Fibroblast of pulmonary artery (primary cell): ENCODE results near the gene PAX2.

ENCODE experiments used
- DNase-seq: peaks from one replicate; pipeline ENCODE4 v3.0.0-alpha.2; 2010; ENCODE audit warnings: low read depth
- H3K4me3 ChIP-seq: replicated peaks from 2 replicates; pipeline ENCODE4 v1.5.1; 2011; ENCODE audit warnings: low read depth, mild to moderate bottlenecking, control low read depth, low read length, moderate library complexity
- CTCF ChIP-seq: IDR thresholded peaks from 2 replicates; pipeline ENCODE4 v1.5.1; 2011; ENCODE audit warnings: mild to moderate bottlenecking, control low read depth, low read length, inconsistent platforms; ENCODE audit errors: missing control alignments

PAX2 gene

GRCh38 chr10:100750291-100751210 is 5.2 kb downstream of the PAX2 start:
- TF ChIP-seq CTCF: no peak

DNA sequence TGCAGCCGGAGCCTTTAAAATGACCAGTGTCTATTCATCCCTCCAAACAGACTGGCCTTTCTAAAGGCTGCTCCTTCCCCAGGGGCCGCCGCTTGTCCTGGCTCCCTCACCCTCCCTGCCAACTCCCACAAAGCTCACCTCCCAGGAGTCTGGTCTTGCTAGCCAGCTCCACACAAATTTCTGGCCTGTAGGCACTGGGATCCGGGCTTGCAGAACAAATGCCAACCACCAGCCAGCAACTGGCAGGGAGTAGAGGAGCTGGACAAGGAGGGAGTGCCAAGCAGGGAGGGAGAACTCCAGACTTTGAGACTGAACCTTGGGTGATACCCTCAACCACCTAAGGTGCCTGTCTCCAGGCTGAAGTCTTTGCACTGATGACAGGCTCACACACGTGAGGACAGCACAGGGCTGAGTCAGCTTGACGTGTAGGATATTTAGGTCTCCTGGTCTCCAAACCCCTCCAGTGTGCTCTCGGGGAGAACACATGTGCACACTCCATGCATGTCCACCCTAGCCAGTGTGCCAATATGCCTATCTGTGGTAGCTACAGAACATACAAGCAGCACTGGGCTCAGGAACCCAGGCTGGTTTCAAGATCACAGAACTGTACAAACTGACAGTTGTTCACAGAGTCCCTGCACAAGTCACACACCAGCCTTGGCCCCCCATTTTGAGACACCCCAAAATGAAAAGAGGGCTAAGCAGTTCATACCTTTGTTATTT is 6.0 kb downstream of the PAX2 start:
- TF ChIP-seq CTCF: no peak
- DNase-seq: no peak
- no peak overlapping the region for H3K4me3 ChIP-seq

More at GRCh38 chr10:100750291-100751210, 5.2 kb downstream of the PAX2 start:
- no peak overlapping the region for H3K4me3 ChIP-seq
- no peak for DNase-seq

DNA sequence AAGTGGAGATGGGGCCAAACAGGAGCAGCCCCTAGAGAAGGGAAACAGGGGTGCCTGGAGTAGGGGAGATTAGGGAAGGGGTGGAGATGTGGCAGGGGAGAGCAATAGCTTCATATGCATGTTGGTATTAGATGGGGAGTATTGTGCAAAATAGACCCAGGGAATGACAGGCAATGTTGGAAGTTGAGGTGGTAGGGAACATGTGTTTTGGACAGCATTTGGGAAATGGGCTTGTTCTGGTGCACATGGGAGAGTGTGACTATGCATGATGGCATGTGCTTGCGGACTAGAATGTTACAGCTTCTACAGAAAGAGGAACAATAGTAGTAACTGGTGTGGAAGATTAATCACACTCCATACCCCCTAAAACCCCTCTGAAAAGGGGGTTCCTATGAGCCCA is 10.4 kb downstream of the PAX2 start:
- TF ChIP-seq CTCF: no peak
- H3K4me3 ChIP-seq: no peak overlapping the region
- no peak for DNase-seq

DNA sequence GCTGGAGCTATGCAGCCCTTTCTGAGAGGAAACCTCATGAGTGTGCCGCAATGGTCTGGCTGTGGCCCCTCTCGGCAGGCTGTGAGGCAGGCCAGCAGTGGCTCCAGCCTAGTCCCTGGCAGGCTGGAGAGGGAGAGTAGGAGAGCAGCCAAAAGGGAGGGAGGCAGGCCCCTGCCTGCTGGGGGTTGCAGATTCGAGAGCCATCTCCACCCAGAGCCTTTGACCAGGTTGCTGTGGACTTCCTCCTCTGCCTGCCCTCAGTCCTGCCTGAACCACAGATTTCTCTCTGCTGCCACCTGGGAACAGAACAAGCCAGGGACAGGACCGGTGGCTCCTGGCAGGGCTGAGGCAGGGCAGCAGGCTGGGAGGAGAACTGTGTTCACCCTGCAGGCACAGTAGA is 13.9 kb downstream of the PAX2 start:
- H3K4me3 ChIP-seq: no peak overlapping the region
- no peak for TF ChIP-seq CTCF
- DNase-seq: no peak

- no peak overlapping the region for H3K4me3 ChIP-seq
- no peak for TF ChIP-seq CTCF
- no peak for DNase-seq
Measured at GRCh38 chr10:100760726-100761125, 15.3 kb downstream of the PAX2 start.

DNA sequence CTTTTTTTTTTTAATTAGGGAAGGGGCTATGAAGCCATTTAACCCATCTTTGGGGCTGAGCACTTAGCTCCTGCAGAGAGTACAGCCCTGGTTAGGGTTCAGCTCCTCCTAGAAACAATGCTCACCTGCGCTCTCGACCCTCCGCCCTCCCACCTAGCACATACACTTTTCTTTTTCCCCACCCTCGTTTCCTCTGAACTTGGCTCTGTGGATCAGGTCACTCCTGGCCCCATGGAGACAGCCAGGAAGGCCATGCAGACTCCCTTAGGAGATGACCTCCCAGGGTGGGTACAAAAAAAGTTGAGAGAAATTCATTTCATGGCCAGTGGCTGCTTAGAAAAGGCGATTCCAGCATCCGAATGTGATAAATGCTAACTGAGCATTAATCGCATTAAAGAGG is 15.8 kb downstream of the PAX2 start:
- H3K4me3 ChIP-seq: no peak overlapping the region
- no peak for DNase-seq
- no peak for TF ChIP-seq CTCF
